Cardiac septum (tissue), 1 donor: Measurements from ENCODE around the gene SLC25A26. TPM values are rescaled to one million over a fixed set of nuclear protein-coding genes. Genes with fewer than 3 reads are reported as not detected.

Source experiments
- total RNA-seq: library from RNA; stranded (reverse); fragmentation: NEBNext Ultra II Directional; extraction: Animal tissue kit (Norgen Biotek cat#: 25700); gene quantifications from one replicate; pipeline ENCODE4 v1.2.1, GENCODE V29; 2021
- donor health status: DM: no; HTN: no; CAD: no.

The SLC25A26 gene
- total RNA-seq, 1 donor from 2014 or later, result 18.6 TPM

Other genes starting within 250 kb of the SLC25A26 start
- 69.4 TPM for gene MAGI1, start 182.1 kb upstream of the SLC25A26 start, total RNA-seq